ENCODE results near the gene TOR3A. TPM values are rescaled to one million over a fixed set of nuclear protein-coding genes. Genes with fewer than 3 reads are reported as not detected.

The TOR3A gene
- total and polyA plus RNA-seq, 2 donors (not counting 1 experiment from before 2014, with no cell fraction given), result 24.0 to 62.1 TPM

DNA sequence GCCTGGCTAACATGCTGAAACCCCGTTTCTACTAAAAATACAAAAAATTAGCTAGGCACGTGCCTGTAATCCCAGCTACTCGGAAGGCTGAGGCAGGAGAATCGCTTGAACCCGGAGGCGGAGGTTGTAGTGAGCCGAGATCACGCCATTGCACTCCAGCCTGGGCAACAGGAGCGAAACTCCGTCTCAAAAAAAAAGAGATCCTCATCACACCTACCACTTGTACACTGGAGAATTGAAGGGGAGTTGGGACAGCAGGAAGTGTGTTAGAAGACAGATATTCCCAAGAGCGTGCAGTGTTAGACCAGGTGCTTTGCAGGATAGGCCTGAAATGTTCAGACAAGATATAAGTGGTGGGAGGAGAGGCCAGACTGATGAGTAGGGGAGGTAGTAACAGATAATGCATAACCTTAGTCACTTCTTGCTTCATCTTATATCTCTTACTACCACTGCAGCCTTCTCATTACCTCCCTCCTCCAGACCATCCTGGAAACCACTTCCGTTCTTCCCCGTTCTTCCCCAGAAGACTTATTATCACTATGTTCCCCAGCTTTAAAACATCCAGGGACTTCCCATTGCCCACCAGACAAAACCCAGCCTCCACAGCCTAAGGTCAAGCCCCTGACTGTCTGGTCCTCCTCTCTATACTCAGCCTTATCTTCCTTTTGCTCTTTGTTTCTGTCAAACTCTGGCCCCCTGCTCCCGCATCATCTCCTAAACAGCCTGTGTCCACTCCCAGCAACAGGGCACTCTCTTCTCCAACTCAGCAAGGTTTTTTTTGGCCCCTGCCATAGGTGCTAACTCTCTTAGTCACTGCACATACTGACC is 34.8 kb upstream of the TOR3A start:
- H3K4me2 ChIP-seq (ENCODE audit: extremely low read depth, insufficient read depth, low read length), result no peak overlapping the region
- H3K36me3 ChIP-seq (ENCODE audit: control insufficient read depth, insufficient read depth, low read length), result peaks cover 1% of the 10 kb centered on the region
- no peak overlapping the region for H3K4me3 ChIP-seq (replicated peaks in 1 of 4; ENCODE audit: control extremely low read depth in 1 of 4, insufficient read depth in 1 of 4, low read depth in 3 of 4, low read length in 4 of 4)
- no peaks in the 10 kb centered on the region for H3K9me3 ChIP-seq (ENCODE audit: control insufficient read depth, insufficient read depth, low read depth, low read length)
- no peak overlapping the region for H3K9ac ChIP-seq (ENCODE audit: insufficient read depth, low read length)
- no peak overlapping the region for H2AFZ ChIP-seq (ENCODE audit: low read length)
- no peak for DNase-seq (ENCODE audit: low read depth in 2 of 2)
- no peaks in the 10 kb centered on the region for H3K4me1 ChIP-seq (ENCODE audit: control insufficient read depth, extremely low read depth, insufficient read depth, low read length)
- no peak overlapping the region for H3K27ac ChIP-seq (ENCODE audit: insufficient read depth, low read length)
- H4K20me1 ChIP-seq (ENCODE audit: control insufficient read depth, extremely low read depth, insufficient read depth, low read length), result no peaks in the 10 kb centered on the region
- TF ChIP-seq, protein P1, sequence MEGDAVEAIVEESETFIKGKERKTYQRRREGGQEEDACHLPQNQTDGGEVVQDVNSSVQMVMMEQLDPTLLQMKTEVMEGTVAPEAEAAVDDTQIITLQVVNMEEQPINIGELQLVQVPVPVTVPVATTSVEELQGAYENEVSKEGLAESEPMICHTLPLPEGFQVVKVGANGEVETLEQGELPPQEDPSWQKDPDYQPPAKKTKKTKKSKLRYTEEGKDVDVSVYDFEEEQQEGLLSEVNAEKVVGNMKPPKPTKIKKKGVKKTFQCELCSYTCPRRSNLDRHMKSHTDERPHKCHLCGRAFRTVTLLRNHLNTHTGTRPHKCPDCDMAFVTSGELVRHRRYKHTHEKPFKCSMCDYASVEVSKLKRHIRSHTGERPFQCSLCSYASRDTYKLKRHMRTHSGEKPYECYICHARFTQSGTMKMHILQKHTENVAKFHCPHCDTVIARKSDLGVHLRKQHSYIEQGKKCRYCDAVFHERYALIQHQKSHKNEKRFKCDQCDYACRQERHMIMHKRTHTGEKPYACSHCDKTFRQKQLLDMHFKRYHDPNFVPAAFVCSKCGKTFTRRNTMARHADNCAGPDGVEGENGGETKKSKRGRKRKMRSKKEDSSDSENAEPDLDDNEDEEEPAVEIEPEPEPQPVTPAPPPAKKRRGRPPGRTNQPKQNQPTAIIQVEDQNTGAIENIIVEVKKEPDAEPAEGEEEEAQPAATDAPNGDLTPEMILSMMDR (conservative IDR thresholded peaks at IDR 0.05 in 1 of 2, IDR thresholded peaks at IDR 0.05 in 1 of 2; ENCODE audit: low read depth in 1 of 2, low read length in 2 of 2), result no peak
- no peak for TF ChIP-seq EZH2 (IDR thresholded peaks at IDR 0.05; ENCODE audit: low read length, missing control alignments)
- no peaks in the 10 kb centered on the region for H3K27me3 ChIP-seq (ENCODE audit: control insufficient read depth, insufficient read depth, low read length)
- peaks cover 12% of the 10 kb centered on the region for H3K79me2 ChIP-seq (ENCODE audit: control insufficient read depth, insufficient read depth, low read length)

DNA sequence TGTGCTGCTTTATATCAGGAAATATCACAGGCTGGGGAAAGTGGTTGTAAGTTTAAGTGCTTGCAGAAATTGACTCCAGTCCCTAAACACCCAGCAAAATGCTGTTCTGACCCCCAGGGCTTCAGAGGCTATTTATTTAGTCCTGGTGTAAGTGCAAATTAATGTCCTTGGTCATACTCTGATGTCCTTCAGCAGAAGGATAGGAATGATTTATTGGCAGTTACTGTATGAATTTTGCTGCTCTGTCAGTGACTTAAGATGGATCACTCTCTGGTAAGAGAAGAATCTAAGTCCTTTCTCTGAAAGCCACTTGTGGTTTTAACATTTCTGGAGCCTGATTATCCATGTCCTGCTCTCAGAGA is 34.3 kb upstream of the TOR3A start:
- H4K20me1 ChIP-seq (ENCODE audit: control insufficient read depth, extremely low read depth, insufficient read depth, low read length), result no peaks in the 10 kb centered on the region
- peaks cover 7% of the 10 kb centered on the region for H3K79me2 ChIP-seq (ENCODE audit: control insufficient read depth, insufficient read depth, low read length)
- H3K27ac ChIP-seq (ENCODE audit: insufficient read depth, low read length), result no peak overlapping the region
- no peak overlapping the region for H3K9ac ChIP-seq (ENCODE audit: insufficient read depth, low read length)
- H3K4me3 ChIP-seq (replicated peaks in 1 of 4; ENCODE audit: control extremely low read depth in 1 of 4, insufficient read depth in 1 of 4, low read depth in 3 of 4, low read length in 4 of 4), result no peak overlapping the region
- H3K9me3 ChIP-seq (ENCODE audit: control insufficient read depth, insufficient read depth, low read depth, low read length), result no peaks in the 10 kb centered on the region
- peak in 1 of 2 donors; percentile 70 for DNase-seq (ENCODE audit: low read depth in 2 of 2)
- H2AFZ ChIP-seq (ENCODE audit: low read length), result no peak overlapping the region
- H3K4me2 ChIP-seq (ENCODE audit: extremely low read depth, insufficient read depth, low read length), result no peak overlapping the region
- no peaks in the 10 kb centered on the region for H3K27me3 ChIP-seq (ENCODE audit: control insufficient read depth, insufficient read depth, low read length)
- H3K36me3 ChIP-seq (ENCODE audit: control insufficient read depth, insufficient read depth, low read length), result peaks cover 1% of the 10 kb centered on the region
- TF ChIP-seq EZH2 (IDR thresholded peaks at IDR 0.05; ENCODE audit: low read length, missing control alignments), result no peak
- TF ChIP-seq, protein P1 (conservative IDR thresholded peaks at IDR 0.05 in 1 of 2, IDR thresholded peaks at IDR 0.05 in 1 of 2; ENCODE audit: low read depth in 1 of 2, low read length in 2 of 2), result no peak
- H3K4me1 ChIP-seq (ENCODE audit: control insufficient read depth, extremely low read depth, insufficient read depth, low read length), result no peaks in the 10 kb centered on the region

DNA sequence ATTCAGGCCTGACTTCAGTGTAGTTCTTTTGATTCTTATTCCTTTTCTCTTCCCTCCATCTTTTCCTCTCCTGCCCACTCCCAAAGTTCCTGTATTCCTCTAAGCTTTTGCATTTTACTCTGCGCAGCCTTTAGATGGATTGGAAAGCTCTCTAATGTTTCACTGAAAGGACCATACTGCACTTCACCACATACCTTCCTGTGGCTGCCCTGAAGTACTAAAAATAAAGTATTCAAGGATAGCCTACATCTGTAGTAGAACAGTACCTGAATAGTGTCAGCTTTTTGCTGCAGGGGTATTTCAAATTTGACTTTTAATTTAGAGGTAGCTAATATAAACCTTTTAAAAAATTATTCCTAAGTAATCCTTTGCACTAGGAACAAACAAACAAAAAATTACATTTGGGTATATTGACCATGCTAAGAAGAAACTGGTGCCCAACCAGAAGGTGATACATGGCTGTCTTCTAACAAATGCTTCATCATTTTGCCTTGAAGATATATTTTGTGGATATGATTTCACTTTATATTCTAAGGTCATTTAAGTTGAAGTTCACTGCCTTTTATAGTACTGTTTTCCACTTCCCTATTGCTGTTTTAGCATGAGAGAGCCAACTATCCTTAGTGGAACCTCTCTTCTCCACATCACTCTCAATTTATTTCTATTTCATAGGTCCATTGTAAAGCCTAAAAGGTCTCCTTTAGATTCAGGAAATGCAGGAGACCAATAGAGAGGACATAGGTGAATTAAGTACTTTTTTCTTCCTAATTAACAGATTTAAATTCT is 33.3 kb upstream of the TOR3A start:
- Histone ChIP-seq H3K4me1 (ENCODE audit: control insufficient read depth, extremely low read depth, insufficient read depth, low read length) (no peaks in the 10 kb centered on the region), H3K79me2 (ENCODE audit: control insufficient read depth, insufficient read depth, low read length) (peaks cover 2% of the 10 kb centered on the region), H4K20me1 (ENCODE audit: control insufficient read depth, extremely low read depth, insufficient read depth, low read length) (no peaks in the 10 kb centered on the region), H3K36me3 (ENCODE audit: control insufficient read depth, insufficient read depth, low read length) (peaks cover 1% of the 10 kb centered on the region), H3K9ac (ENCODE audit: insufficient read depth, low read length) (no peak overlapping the region), H3K27me3 (ENCODE audit: control insufficient read depth, insufficient read depth, low read length) (no peaks in the 10 kb centered on the region), H3K27ac (ENCODE audit: insufficient read depth, low read length) (no peak overlapping the region), H3K9me3 (ENCODE audit: control insufficient read depth, insufficient read depth, low read depth, low read length) (no peaks in the 10 kb centered on the region), H3K4me2 (ENCODE audit: extremely low read depth, insufficient read depth, low read length) (no peak overlapping the region), H2AFZ (ENCODE audit: low read length) (no peak overlapping the region), H3K4me3 (replicated peaks in 1 of 4; ENCODE audit: control extremely low read depth in 1 of 4, insufficient read depth in 1 of 4, low read depth in 3 of 4, low read length in 4 of 4) (no peak overlapping the region)
- no peak for DNase-seq (ENCODE audit: low read depth in 2 of 2)
- TF ChIP-seq, protein P1 (conservative IDR thresholded peaks at IDR 0.05 in 1 of 2, IDR thresholded peaks at IDR 0.05 in 1 of 2; ENCODE audit: low read depth in 1 of 2, low read length in 2 of 2), result no peak
- no peak for TF ChIP-seq EZH2 (IDR thresholded peaks at IDR 0.05; ENCODE audit: low read length, missing control alignments)
